UCSD-AML1 (cell line): ENCODE measurements around the gene OTC.

ENCODE experiments used
- DNase-seq: peaks from one replicate; lab custom pipeline; 2025; ENCODE audit not compliant: unreplicated experiment; lab: John Stamatoyannopoulos, UW

Gene OTC

DNA sequence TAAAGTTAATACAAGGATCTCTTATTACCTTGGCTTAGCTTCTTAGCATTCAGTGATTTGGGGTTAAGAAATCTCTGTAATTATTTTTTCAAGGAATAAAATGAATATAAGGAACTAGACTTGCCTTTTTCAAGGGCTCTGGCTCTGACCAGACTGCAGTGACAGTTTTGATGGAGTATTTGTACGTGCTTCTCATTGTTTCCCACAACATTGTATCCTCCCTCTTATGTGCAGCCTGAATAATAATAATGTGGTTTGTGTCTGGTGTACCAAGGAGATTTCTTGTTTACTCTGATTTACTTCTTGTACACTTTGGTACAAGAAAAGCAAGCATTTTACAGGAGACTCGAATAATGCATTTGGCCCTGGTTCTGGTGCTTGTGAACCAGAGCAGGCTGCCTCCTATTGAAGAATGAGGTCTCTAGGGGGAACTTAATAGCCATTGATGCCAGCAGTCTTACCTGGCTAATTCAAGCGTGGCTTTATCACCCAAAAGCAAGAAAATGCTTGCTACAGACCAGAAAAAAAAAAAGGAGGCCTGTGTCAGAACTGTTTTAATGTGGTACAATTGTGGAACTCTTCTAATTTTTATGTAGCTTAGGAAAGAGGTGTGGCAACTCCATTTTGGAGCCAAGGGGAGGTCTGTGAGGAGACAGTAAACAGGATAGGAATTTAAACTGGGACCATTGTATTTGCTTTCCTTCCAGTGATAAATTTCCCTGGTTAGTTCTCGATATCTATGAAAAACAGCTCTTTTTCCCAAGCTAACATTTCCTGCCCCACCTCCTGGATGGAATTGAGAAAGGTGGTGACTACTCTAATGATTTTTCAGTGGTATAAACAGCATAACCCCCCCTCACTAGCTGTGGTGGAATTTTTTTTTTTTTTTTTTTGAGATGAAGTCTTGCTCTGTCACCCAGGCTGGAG lies 5.6 kb downstream of the OTC start:
- no peak for DNase-seq

GRCh38 chrX:38363046-38363445 lies 10.6 kb downstream of the OTC start:
- DNase-seq = no peak

DNA sequence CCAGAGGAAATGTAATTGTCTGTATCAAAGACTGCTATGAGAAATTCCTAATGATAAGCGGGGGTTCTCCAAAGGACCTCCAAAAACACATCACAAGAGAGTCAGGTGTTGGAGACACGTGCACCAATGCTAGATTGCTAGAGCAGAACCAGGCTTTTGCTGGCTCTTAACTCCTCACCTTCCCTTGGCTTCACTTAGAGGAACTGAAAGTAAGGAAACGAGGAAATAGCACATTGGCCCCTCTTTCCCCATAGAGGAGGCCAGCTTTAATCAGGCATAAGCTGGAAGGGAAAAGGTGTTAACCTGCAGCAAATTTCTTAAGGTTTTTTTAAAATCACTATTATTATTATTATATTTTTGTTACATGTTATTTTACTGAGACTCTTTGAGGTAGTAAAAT lies 13.6 kb downstream of the OTC start:
- DNase-seq = no peak

DNA sequence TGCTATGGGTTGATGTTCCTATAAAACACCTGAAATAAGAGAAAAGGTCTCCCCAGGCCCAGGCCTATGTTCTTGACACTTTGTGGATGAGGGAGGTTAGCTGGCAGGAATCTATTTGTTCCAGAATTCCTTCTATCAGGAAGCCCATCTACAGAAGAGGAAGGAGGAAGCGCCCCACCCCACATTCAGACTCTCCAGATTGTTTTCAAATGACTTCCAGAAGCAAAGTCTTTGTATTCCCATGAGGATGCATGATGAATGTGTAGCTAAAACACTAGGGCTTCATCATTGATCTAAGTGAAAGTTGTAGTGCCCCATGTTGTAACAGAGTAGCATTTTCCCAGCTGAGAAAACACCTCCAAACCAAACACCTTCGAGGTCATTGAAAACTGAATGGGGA lies 16.4 kb downstream of the OTC start:
- no peak for DNase-seq

DNA sequence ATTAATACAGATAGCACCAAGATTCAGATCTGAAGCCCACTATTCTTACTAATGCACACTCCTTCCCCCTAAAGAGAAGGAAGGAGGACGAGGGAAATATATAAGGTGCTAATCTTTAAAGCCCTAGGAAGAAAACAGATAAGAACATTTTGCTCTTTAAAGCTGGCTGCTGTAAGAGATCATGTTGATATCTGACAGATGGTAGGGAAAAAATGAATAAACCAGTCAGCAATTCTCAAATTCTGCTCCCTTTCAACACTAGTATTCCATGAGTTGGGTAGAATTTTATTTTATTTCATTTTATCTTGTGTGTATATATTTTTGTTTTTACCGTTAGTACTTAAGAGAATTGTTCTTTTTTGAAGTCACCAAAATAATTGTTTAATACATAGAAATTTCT lies 19.2 kb downstream of the OTC start:
- DNase-seq = no peak

- DNase-seq = no peak
These were observed 22.0 kb downstream of the OTC start for GRCh38 chrX:38374431-38374830.

DNA sequence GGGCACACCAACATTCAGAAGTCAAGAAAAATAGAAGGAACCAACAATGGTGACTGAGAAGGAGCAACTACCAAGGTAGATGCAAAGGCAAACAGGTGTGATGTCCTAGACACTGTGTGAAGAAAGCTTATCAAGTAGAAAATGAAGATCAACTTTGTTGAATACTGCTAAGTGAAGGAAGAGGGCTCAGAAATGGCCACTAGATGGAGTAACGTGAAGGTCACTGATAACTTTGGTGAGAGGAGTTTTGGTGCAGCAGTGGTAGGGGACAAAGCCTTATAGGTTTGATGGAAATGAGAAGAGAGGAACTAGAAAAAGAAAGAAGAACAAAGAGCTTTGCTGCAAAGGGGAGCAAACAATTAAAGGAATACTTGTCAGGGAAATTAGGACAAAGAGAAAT lies 23.5 kb downstream of the OTC start:
- no peak for DNase-seq

DNA sequence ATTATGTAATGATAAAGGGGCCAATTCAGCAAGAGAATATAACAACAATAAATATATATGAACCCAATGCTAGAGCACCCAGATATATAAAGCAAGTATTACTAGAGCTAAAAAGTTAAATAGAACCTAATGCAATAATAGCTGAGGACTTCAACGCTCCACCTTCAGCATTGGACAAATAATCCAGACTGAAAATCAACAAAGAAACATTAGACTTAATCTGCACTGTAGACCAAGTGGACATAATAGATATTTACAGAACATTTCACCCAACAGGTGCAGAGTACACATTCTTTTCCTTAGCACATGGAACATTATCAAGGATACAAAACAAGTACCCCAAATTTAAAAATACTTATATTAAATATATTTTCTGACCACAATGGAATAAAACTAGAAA lies 24.3 kb downstream of the OTC start:
- DNase-seq = no peak

DNA sequence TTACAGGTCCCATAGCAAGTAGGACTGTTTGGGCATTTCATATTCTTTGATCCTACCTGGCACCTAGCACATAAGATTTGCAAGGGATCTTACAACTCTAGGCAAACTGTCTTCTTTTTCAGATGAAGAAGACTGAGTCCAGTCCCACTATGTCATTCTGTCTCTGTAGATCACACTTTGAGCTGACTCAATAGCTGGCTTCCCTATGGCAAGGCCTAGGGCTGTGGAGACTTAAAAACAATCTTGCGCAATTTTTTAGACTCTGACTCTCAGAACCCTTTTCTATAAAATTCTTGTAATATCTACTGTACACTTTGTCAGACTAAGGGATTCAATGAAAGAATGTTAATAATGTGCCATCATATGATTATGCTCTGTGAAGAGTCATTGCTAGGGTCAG lies 26.7 kb downstream of the OTC start:
- DNase-seq = no peak

DNA sequence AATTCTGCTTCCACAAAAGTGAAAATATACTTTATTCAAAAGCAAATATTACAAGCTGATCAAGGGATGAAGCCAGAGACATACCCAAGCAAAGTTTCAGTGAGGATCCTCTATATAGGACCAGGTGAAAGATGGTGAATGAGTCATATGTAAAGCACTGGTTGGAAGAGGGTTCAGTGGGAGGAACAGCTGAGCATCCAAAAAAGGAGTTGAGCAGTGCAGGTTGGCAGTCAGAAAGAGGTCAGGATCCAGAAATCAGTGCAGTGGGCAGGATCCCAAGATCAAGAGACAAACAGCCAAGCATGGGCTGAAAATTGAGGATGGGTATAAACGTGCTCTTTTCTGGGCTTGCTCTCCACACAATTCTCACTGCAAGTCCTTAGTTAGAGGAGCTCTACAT lies 30.3 kb downstream of the OTC start:
- no peak for DNase-seq

- DNase-seq = no peak
These were observed 48.0 kb downstream of the OTC start for GRCh38 chrX:38400389-38400910.

- no peak for DNase-seq
These were observed 49.7 kb downstream of the OTC start for GRCh38 chrX:38402118-38402517.

GRCh38 chrX:38403834-38404233 lies 51.4 kb downstream of the OTC start:
- no peak for DNase-seq

- DNase-seq = no peak
These were observed 54.7 kb downstream of the OTC start for GRCh38 chrX:38407126-38407525.

DNA sequence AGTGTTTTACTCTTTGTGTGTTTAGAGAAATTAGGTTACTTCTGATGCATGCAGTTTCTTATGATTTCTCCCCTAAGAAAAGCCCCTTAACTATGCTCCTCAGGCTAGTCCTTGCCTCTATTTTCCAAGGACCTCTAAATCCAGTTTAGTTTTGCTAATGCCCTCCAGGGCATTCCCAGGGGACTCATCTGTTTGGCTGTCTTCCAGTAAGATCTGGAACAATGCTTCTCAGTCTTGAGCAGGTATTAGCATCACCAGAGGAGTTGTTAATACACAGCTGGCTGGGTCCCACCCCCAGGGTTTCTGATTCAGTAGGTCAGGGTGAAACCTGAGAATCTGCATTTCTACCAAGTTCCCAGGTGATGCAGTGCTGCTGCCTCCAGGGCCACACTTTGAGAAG lies 56.9 kb downstream of the OTC start:
- DNase-seq = no peak

- DNase-seq = no peak
These were observed 74.4 kb downstream of the OTC start for GRCh38 chrX:38426785-38427184.

DNA sequence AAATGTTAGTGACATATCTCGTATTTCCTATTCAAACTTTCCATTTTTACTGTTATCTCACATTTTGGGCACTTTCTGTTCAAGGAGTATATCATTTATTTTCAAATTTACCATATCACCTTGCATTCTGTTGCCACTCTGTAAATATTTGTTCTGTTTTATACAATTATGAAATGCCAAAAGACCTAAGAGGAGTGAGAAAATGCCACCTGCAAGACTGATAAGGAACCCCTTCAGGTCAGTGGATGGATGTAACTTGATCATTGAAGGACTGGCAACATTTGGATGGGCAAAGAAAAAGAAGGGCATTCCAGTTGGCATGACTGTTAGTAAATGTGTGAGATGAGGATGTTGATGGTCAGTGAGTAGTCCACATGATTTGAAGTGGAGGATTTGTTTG lies 79.1 kb downstream of the OTC start:
- DNase-seq = no peak

GRCh38 chrX:38435130-38435529 lies 82.7 kb downstream of the OTC start:
- DNase-seq = no peak

- DNase-seq = no peak
These were observed 84.7 kb downstream of the OTC start for GRCh38 chrX:38437093-38437492.

GRCh38 chrX:38438321-38438720 lies 85.9 kb downstream of the OTC start:
- DNase-seq = no peak

- DNase-seq = no peak
These were observed 100.2 kb downstream of the OTC start for GRCh38 chrX:38452603-38453002.

GRCh38 chrX:38458071-38458470 lies 105.7 kb downstream of the OTC start:
- no peak for DNase-seq

DNA sequence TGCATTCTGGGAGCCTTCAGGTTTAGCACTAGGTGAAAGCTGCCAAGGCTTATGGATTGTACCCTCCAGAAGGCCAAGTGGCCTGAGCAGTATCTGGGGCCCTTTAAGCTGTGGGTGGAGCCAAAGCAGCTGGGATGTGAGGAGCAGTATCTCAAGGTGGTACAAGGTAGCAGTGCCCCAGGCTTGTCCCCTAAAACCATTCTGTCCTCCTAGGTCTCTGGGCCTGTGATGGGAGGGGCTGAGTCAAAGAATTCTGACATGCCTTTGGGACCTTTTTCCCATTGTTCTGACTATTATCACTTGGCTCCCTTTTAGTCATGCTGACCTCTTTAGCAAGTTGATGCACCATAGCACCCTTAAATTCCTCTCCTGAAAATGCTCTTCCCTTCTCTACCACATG lies 109.9 kb downstream of the OTC start:
- no peak for DNase-seq
